ENCODE results near the gene PLXNA3.

PLXNA3 gene

GRCh38 chrX:154436374-154436982 is 21.6 kb upstream of the PLXNA3 start:
- peak; percentile 72 for DNase-seq

- peak; percentile 57 for DNase-seq
Measured at GRCh38 chrX:154436983-154437752, 20.9 kb upstream of the PLXNA3 start, which contains the start of gene GDI1. GDI1 (plus strand) TSS chrX:154437154; CDS start chrX:154437255, 101 bp downstream.

DNA sequence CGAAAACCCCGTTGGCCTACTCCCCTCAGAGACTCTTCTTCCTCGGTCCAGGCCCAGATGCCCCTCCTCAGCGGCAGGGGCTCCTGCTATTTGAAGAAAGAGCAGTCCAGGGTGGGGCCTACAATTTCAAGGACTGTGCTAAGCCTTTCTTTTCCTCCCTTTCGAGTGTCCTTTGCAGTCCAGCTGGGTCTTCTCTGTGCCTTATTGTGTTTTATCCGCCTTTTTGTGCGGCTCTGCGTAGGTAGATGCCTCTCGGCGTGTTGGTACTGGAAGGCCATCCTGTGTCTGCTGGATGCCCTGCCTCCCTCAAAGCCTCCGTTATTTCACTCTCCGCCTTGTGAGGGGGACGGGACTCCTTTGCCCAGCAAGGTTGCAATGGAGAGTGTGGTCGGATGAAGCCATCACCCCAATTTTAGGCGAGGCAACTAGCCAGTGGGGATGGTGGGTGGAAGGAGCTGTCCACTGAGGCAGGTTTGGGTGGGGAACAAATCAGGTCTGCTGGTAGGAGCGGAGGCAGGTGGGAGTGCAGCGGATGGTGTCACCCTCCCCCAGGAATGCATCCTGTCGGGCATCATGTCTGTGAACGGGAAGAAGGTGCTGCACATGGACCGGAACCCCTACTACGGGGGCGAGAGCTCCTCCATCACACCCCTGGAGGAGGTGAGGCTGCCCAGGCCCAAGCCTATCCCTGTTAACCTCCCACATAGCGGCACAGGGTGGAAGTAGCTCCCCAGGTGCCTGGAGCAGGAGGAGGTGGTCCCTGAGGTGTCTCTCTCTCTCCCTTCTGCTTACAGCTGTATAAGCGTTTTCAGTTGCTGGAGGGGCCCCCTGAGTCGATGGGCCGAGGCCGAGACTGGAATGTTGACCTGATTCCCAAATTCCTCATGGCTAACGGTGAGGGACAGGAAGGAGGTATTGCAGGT is 19.8 kb upstream of the PLXNA3 start:
- DNase-seq = no peak

DNA sequence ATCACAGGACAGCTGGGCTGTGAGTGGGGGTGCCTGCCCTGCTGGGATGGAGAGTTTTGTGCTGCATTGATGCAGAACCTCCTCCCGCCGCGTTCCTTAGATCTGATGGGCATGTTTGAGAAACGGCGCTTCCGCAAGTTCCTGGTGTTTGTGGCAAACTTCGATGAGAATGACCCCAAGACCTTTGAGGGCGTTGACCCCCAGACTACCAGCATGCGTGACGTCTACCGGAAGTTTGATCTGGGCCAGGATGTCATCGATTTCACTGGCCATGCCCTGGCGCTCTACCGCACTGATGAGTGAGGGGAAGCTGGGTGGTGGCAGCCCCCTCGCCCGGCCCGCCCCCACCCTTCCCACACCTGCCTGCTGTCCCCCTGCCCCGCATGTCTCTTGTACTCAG is 18.2 kb upstream of the PLXNA3 start:
- no peak for DNase-seq

- no peak for DNase-seq
Measured at GRCh38 chrX:154440623-154441357, 17.3 kb upstream of the PLXNA3 start.

GRCh38 chrX:154441564-154441963 is 16.5 kb upstream of the PLXNA3 start:
- DNase-seq = no peak

- DNase-seq = no peak
Measured at GRCh38 chrX:154441984-154442707, 15.9 kb upstream of the PLXNA3 start.

- DNase-seq = peak; percentile 49
Measured at GRCh38 chrX:154443479-154443910, 14.6 kb upstream of the PLXNA3 start.

GRCh38 chrX:154443992-154444754 is 13.9 kb upstream of the PLXNA3 start, which contains the start of gene FAM50A:
FAM50A (plus strand) TSS chrX:154444141; CDS start chrX:154444236, 95 bp downstream.
- DNase-seq = peak; percentile 81

- DNase-seq = no peak
Measured at GRCh38 chrX:154444755-154445246, 13.3 kb upstream of the PLXNA3 start.

DNA sequence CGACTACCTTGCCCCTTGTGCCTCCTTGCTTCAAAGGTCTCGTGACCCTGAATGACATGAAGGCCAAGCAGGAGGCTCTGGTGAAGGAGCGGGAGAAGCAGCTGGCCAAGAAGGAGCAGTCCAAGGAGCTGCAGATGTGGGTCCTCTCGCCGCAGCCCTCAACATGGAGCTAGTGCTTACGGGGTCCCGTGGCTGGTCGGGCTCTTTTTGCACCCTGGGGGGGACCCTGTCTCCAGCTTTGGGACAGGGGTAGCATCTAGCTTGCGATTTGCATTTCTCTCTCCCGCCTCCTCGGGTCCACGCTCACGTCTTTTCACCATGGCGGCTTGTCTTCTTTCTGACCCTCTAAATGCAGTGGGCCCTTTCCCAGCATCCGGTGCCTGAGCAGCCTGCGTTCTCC is 12.3 kb upstream of the PLXNA3 start:
- DNase-seq = no peak

DNA sequence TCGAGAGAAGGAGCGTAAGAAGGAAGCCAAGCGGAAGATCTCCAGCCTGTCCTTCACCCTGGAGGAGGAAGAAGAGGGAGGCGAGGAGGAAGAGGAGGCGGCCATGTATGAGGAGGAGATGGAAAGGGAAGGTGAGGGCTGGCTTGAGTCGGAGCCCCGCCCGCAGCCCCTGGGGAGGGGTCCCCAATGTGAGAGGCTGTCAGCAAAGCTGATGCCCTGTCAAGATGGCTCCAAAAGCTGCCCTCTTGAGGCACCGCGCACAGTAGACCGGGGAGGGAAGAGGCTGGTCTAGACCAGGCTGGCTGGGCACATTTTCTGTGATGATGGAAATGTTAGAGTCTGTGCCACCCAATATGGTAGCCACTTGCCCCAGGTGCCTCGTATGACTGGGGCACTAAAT is 11.7 kb upstream of the PLXNA3 start:
- DNase-seq = no peak

- no peak for DNase-seq
Measured at GRCh38 chrX:154448484-154448883, 9.6 kb upstream of the PLXNA3 start.

DNA sequence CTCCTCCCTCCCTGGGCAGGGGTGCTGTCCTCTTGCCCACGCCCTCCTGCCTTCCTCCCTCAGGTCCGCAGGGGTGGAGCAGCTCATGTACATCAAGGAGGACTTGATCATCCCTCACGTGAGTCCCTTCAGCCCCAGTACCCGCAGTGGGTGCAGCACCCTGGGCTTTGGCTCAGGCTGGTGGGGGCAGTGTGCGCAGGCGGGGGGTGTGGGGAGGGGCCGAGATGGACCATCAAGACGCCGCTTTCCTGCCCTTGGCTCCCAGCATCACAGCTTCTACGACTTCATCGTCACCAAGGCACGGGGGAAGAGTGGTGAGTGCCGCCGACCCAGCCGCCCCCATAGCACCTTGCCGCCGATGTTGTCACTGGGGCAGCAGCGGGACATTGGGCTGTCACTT is 8.5 kb upstream of the PLXNA3 start:
- no peak for DNase-seq

- DNase-seq = no peak
Measured at GRCh38 chrX:154450312-154450711, 7.8 kb upstream of the PLXNA3 start.

- DNase-seq = no peak
Measured at GRCh38 chrX:154452823-154453222, 5.3 kb upstream of the PLXNA3 start.

- DNase-seq = peak; percentile 63
Measured at GRCh38 chrX:154457491-154458115, 478 bp upstream of the PLXNA3 start.

DNA sequence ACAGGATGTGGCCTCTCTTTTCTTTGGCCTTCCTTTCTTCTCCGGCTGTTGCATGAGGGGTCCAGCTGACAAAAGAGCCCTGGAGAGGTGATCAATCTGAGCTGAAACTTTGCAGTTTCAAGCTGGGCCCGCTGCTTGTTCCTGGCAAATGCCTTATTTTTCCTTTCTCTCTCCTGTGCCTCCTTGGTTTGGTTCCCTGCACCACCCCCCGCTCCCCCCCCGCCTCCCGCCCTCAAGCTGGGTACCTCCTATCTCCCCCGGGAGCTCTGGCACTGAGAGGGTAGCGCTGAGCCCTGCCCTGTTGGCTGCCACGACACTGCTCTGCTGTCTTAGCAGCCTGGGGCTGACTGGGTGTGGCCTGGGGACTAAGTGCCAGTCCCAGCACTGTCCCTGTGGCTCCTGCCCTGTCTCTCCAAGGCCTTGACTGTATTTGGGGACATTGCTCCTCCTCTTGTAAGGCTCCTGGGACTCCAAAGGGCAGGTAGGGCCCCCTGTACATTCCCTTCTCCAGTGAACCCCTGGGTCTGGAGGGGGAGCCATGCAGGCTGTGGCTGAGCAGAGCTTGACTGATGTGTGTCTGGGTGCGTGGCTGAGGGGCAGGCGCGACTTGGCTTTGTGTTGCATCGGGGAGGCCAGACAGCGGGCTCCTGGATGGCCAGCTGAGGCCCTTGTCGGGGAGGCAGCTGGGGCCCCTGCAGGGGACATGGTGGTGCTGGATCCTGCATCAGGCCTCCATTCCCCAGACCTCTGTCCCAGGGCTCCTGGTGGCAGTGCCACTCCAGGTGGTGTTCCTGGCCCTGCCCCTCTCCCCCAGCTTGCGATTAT is 1.1 kb downstream of the PLXNA3 start:
- peak; percentile 59 for DNase-seq

DNA sequence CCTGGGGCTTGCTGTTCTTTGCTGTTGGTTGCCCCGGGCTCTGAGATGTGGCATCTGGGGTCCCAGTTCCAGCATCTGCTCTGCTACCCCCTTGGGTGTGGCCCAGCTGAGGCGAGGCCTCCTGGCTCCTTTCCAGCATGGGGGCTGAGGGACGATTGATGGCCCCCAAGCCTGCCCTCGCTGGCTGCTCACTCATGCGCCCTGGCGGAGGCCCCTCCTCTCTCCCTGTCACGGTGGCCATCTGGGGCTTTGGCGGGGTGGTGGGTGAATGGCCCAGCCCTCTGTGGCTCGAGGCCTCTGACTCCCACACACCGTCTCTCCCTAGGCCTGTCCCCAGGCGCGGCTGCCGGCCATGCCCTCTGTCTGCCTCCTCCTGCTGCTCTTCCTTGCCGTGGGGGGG is 1.8 kb downstream of the PLXNA3 start:
- DNase-seq = peak; percentile 79

All from NCI-H82 (cell line).